EL (cell line): ENCODE results near the gene RGCC.
"Not testable (repeated sequence)": the region's sequence is repeated elsewhere in the genome, so short reads cannot be mapped to it uniquely, and the experiment has no call there.

ENCODE experiments used
- DNase-seq: peaks from one replicate; pipeline ENCODE4 v3.0.0-alpha.2; 2016

The RGCC gene

DNA sequence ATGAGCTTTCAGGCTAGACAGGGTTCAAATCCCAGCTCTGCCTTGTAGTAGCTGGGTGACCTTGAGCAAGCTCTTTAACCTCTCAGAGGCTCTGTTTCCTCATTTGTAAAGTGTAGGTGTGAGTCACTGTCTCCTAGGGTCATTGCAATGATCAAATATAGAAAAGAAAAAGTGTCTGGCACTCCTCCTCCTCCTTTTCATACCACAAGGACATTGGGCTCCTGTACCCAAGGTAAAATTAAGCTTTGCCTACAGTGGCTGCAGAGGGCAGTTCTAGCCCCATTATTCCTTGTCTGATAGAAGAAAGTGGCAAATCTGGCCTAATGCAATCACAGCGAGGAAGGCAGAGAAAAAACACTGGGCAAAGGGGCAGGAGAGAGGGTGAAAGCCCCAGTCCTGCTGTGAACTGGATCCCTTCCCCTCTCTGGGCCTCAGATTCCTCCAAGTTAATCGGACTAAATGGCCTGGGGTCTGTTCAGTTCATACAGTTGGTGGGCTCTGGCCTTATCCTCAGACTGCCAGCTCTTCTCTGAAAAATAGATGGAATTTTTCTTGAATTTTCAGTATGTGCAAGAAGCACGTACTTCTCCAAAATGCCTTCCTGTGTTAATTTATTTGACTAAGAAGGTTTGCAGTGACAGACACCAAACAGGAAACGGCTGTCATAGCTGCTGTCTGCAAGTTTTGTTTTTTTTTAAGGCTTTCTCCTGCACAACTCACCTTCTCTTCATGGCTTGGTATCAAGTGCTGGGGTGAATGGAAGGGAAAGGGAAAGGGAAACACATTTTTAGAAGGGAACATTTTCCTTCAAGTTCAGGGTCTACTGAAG, 35.3 kb downstream of the RGCC start:
- no peak for DNase-seq

DNA sequence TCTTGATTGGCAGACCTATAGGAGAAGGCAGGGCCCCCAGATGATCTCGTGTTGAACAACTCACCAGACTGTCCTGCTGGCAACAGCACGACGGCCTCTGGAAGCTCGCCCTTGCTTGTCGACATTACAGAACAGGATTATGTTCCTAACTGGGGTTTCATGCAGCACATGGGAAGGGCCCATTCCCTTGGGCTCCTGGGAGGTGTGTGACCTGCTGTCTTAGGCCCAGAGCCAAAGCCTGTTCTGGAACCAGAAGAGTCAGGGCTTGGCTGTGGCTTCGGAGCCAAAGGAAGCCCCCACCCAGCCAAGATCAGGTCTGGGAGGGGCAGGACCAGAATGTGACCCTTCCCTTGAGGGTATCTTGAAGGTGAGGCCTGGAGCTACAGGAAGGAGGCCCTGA, 36.9 kb downstream of the RGCC start:
- no peak for DNase-seq

DNA sequence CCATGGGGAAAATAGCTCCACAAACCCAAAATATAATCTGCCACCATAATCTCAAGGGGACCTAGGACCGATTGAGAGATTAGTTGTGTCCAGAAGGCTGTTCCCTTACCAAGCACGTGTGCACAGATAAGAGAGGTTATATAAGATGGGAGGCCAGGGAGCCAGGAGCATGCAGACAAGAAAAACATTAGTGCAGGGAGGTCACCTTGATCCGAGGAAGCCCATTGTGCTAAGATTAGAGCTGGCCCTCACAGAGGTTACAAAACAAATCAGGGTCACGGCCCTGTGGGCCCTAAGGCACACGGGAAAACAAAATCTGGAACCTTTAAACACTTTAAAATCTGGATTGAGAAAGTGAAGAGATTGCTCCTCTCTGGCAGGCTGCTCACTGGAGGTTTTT, 37.7 kb downstream of the RGCC start:
- DNase-seq, result no peak

DNA sequence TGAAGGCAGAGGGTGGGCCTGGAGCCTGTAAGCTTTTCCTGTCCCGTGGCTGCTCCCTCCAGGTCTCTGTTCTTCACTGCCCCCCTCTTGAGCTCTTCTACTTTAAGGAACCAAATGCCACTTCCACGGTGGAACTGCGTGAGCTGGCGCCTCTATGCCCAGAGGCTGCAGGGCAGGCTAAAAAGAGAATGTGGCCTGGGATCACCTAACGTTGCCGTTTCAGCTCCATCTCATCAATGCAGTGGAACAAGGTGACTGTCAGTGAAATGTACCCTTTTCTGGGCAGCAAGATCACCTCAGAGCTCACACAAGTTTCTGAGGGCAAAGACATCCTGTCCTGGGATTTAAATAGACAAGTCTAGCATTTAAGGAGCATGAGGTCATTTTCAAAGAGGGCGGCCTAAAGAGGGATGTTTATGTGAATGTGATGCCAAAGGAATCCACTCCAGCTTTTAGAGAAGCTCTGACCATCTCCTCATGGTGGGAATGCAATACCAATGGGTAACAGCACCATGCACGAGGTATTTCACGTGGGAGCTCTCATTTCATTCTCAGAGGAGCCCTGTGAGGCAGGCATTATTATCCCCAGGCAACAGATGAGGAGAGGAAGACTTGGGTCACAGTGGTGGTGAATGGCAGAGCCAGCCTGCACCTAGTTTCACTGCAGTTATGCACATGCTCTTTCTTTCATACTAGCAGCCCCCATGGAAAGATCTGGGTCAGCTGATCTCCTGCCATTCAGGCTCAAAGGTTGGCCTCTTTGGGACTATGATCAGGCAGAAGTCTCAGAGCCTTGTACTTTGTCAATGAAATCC, 39.3 kb downstream of the RGCC start:
- DNase-seq, result peak; percentile 75

DNA sequence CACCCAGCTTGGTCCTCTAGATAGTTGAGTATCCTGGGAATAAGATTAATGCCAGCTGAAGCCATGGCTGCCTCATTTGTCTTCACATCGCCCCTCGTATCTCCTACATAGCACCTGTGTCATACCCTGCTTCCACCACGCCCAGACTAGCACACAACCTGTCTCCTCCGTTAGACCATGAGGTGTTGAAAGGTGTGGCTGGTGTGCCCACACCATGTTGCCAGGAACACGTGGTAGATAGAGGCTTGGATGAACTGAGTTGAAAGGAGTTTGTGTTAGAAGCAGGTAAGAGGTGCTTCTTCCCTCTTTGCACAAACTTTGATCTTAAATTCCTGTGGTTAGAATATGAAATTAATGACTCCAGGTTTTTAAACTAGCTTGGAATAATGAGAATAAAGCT, 40.1 kb downstream of the RGCC start:
- DNase-seq, result no peak

DNA sequence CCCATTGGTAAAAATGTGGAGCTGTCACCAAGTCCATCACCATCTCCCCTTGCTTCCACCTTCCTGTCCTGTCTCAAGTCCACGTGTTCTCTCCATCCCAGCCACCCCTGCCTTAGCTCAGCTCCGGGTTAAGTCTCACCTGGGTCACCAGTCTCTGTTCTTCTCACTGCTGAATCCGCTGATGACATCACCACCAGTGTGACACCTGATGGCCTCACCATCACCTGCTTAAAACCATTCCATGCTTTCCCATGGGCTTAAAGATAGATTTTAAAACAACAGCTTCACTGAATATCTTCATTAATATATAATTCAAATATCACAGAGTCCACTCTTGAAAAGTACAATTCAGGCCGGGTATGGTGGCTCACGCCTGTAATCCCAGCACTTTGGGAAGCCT, 42.1 kb downstream of the RGCC start:
- DNase-seq, result no peak

DNA sequence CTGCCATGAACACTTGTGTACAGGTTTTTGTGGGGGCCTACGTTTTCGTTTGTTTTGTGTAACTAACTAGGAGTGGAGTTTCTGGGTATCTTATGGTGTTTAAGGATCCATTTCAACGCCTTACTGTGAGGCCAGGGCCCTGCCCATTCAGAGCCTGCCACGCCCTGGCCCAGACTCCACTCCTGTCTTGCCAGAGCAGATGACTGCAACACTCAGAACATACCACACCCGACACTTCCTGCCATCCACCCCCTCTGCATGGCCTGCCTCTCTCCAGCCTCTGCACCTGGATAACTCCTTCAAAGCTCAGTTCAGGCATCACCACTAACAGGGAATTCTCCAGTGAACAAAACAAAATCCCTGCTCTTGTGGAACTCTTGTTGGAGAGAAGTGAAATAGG, 43.2 kb downstream of the RGCC start:
- no peak for DNase-seq

DNA sequence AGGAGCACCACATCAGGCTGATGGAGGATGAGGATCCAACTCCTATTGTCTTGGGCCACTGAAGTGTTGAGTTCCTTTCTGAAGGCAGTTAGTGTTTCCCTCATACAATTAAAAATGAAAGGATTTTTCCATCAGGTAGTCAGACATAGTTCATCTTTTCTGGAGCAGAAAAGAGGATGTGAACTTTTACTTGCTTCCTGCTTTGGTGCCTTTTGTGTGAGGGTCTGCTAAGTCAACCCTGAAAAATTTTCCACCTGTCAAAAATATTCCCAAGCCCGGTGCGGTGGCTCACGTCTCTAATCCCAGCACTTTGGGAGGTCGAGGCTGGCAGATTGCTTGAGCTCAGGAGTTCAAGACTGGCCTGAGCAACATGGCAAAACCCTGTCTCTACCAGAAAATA, 43.9 kb downstream of the RGCC start:
- DNase-seq, result no peak

DNA sequence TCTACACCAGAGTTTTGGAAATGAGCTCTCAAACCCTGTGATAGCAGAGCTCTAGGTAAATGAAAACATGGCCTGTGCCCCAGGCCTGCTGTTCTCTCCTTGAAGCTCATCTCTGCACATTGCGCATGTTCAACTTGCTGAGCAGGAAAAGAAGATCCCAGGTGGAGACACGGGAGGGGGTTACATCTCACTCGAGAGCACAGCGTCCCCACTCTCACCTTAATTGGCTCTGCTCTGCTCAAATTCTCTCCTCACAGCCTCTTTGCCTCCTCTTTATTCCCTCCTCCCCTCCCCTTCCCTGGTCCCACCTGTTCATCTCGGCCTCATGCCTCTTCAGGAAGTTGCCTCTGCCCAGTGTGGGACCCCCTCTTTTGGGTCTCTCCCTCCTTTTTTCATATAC, 44.7 kb downstream of the RGCC start:
- DNase-seq, result no peak

DNA sequence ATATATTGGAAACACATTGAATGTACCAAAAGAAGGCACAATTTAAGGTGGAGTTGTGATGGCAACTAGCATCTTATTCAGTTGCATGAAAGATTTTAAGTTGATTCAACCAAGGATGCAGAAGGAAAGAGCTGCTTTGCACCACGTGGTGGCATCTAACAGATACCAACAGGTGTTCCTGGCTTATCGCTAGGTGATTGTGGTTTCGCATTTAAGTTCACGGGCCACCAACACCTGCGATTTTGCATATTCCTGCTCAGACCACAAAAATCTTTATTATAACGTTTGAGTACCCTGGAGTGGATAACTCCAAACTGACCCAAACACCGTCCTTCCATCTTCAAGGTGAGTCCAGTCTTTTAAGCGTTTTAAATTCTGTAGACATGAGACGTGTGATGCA, 45.3 kb downstream of the RGCC start:
- no peak for DNase-seq

DNA sequence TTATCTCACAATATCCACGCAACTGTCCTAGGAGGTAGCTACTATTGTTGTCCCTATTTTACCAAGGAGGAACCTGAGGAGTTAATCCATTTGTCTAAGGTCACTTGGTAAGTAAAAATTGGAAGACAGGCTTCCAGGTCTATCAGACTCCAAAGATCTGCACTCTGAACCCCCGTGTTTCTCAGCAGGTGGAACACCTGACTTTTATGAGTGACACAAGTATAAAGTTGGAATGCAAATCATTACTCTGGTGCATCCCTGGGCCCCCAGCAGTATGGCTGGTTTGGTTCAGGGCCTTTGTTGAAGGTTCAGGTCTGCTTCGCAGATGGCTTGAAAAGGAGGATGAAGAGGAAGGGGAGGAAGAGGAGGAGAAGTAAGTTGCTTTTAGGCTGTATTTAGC, 46.0 kb downstream of the RGCC start:
- DNase-seq, result no peak

DNA sequence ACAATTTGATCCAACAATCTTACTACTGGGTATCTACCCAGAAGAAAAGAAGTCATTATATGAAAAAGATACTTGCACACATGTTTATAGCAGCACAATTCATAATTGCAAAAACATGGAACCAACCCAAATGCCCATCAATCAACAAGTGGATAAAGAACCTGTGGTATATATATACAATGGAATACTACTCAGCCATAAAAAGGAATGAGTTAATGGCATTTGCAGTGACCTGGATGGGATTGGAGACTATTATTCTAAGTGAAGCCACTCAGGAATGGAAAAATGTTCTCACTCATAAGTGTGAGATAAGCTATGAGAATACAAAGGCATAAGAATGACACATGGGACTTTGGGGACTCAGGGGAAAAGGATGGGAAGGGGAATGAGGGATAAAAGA, 47.3 kb downstream of the RGCC start:
- not testable (repeated sequence) for DNase-seq

DNA sequence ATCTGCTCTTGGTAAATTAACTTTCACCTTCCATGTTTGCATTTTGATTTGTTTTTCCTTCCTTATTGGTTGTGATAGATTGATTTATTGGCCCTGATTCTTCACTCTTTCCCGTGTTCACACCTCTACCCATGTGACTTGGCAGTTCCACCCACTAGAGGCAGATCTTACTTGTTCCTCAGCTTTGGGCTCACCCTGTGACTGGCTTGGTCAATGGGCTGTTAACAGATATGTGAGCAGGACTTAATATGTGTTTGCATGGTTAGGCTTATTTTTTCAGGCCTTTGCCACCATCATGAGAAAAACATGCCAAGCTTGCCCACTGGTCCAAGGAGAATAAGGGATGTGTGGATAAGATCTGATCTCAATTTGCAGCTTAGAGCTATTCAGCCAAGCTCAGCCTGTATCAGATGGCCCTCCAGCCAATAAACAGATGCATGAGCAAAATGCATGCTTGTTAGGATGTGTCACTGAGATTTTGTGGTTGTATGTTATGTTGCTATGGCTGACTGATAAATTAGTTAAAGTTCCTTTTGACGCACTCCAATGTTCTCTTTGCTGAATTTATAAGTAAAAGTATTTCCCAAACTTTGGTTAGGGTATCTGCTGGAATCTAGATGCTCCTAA, 48.0 kb downstream of the RGCC start:
- peak; percentile 86 for DNase-seq

DNA sequence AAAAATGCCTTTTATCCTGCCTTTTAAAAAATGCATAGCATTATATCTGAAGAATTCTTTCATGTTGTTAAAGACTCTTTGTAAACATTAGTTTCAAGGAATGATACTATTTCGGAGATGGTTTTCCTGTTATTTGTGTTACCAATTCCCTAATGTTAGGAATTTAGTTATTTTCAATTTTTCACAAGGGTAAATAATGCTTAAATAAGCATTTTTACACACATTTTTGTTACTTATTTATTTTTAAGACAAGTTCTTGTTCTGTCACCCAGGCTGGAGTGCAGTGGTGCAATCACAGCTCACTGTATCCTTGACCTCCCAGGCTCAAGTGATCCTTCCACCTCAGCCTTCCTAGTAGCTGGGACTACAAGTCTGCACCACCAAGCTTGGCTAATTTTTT, 49.0 kb downstream of the RGCC start:
- no peak for DNase-seq

DNA sequence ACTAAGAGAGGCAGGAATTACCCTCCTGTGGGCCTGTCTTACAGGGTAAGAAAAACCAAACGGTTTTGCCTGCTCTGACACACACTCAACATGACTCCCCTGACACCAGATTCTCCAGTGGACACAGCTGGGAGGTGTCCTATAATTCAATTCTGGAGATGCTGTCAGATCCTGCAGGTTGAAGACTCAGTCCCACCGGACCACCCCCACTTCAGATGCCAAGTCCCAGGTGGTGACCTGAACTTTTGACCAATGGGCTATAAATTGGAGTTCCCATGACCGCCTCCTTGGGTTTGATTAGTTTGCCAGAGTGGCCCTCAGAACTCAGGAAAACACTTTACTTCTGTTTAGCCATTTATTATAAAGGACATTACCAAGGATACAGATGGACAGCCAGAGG, 52.6 kb downstream of the RGCC start:
- DNase-seq, result no peak

DNA sequence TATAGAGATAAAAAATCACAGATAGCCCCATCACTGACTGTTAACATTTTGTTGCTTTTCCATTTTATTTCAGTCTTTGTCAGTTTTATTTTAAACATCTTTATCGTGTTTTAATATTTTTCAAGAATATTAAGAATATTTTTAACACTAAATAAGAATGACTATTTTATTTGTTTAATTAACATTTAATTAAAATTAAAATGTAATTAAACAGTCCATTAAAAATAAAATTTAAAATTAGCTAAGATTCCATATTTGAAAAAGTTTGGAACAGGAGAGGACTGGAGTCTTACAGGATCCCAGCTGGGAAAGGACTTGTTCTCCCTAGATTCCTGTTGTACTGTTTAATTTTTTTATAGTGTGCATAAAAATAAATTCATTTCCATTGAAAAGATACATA, 54.5 kb downstream of the RGCC start:
- no peak for DNase-seq

DNA sequence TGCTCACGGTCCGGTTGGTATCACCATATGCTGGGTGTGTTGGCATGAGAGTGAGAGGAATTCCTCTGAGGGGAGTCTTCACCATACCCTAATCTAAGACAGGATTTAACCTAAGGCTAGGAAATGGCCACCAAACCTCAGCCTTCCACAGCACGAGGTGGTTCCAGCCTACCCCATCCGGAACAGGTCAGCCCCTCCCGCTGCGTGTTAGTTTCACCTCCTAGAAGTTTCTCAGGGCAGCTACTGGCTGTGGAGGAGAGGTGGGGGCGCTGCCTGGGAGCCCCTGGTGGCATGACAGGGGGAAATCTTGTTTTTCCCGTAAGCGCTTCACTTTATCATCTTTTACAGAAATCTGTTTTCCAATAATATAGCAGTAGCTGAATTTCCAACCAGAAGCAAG, 55.1 kb downstream of the RGCC start:
- DNase-seq, result no peak

DNA sequence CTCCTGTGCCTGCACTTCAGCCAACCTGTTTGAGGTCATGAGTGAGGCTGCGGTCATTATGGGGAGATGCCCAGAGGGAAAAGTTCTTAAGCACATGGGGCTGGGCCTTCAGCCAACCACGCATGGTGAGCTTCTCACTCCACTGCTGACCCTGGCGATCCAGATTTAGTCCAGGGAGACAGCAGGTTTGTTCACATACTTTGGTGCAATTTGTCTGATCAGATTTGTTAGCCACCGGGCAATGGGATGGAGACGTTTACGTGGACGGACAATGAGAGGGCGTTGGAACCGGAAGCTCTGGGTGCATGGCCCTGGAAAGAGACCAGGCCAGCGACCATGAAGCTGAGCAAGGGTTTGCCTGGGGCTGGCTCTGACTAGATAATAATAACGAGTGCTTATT, 56.2 kb downstream of the RGCC start:
- no peak for DNase-seq

DNA sequence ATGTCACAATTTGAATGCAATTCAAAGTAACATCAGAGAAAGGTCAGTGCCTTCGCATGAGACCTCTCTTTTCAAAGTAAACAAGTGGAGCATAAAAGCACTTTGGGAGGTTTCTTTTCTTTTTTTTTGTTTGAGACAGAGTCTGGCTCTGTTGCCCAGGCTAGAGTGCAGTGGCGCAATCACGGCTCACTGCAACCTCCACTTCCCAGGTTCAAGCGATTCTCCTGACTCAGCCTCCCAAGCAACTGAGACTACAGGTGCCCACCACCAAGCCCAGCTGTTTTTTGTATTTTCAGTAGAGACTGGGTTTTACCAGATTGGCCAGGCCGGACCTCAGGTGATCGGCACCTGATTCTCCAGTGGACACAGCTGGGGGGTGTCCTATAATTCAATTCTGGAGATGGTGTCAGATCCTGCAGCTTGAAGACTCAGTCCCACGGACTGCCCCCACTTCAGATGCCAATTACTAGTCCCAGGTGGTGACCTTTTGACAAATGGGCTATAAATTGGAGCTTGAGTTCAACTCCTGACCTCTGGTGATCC, 57.6 kb downstream of the RGCC start:
- no peak for DNase-seq

DNA sequence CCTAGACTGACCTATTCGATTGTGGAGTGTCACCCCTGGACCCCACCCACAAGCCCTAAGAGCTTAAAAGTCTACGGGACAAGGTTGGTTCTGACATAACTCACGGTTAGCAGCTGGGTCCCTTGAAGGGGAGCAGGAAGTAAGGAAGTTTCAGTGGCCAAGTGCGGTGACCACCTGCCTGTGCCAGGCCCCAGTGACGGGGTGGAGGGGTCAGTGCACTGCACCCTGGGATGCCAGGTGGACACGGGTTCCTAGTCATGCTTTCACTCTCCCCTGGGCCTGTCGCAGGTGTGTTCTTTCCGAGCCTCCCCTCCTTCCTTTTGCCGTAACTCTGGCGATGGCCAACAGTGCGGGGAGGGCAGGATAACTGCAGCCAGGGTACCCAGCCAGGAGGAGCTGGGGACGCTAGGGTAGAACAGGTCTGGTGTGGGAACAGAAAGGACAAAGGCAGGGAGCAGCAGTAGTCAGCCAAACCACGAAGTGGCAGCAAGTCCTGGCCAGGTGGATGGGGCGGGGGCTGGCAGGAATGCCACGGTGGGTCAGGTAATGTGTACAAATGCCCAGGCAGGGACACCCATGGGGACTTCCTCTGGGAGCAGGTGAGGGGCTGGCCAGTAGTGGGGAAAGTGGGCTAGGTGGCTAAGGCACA, 58.3 kb downstream of the RGCC start:
- no peak for DNase-seq

DNA sequence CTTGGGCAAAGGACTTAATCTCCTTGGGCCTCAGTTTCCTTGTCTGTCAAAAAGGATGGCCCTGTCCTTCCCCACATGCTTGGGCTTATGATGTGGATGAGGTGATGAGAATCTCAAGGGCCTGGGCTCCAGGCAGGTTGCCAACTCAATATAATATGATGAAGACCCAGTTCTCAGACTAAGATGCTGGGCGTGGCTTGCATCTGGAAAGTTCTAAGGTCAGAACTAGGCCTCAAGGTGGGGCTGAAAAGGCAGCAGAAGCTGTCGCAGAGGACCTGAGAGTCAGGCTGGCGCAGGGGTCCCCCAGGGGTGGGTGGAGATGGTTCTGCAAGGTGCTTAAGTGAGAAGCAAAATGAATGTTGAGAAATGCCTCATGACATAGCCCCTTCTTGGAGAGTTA, 58.8 kb downstream of the RGCC start:
- no peak for DNase-seq

DNA sequence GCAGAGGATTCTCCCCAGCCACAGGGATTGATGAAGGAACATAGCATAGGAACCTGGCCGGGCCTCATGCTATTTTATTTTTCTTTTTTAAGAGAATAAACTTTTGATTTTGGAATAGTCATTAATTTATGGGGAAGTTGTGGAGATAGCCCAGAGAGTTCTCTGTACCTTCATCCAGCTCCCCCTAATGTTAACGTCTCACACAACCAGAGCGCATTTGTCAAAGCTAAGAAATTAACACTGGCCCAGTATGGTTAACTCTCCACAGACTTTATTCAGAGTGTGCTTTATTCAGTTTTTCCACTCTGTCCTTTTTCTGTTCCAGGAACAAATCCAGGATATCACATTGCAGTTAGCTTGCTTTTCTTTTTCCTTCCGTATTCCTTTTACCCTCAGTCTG, 59.4 kb downstream of the RGCC start:
- DNase-seq, result no peak

DNA sequence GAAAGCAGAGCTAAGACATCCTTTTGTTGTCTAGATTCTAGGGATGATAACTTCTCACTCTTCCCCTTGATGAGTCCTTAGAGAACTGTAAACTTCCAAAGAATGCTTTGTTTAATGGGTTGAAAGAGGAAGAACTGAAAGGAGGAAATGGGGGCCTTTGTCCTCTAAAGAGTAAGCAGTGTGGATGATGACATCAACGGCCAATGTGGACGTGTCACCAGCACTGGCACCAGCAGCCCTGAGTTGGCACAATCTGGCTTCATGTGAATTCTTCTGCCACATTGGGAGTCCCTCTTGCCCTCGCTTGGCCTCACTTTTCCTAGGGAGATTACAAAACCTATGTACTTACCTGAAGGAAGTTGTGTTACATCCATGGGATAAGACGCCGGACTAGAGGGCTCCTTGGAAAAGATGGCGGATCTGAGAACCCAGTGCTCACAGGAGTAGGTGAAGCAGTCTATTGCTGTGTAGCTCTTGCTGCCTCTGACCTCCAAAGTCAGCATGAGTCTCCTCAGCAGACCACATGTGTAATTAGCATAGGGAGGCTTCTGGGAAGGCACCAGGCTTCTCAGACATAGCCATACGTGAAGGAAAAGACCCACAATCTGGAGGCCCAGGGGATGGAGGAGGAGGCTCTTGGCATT, 62.8 kb downstream of the RGCC start:
- no peak for DNase-seq
